Gastroesophageal sphincter (tissue), 4 donors: ENCODE measurements around the gene PPM1L. TPM values are rescaled to one million over a fixed set of nuclear protein-coding genes. Genes with fewer than 3 reads are reported as not detected.

Experiments used
- ATAC-seq: fragments of 150-250 bp; one replicate; pipeline ENCODE4 v1.9.1; 2016; ENCODE audit warnings: mild to moderate bottlenecking, moderate library complexity
- H3K27ac ChIP-seq, 4 donors: fragments of 200-600 bp; sonication (generic) in 3 of 4; 1 replicate in 3 of 4; 2 replicates in 1 of 4; pipeline ENCODE4 v1.5.1; 2016 to 2019
- H3K27me3 ChIP-seq: fragments of 200-600 bp; sonication (generic); one replicate; pipeline ENCODE4 v1.5.1; 2019
- H3K36me3 ChIP-seq, 2 donors: fragments of 200-600 bp; sonication (generic); one replicate each; pipeline ENCODE4 v1.5.1; 2019; ENCODE audit warnings: control low read depth in 1 of 2
- H3K4me1 ChIP-seq, 3 donors: fragments of 200-600 bp; sonication (generic); 1 replicate in 2 of 3; 2 replicates in 1 of 3; pipeline ENCODE4 v1.5.1; 2016 to 2019; ENCODE audit warnings: control low read depth in 2 of 3
- H3K4me3 ChIP-seq, 2 donors: fragments of 200-600 bp; sonication (generic); one replicate each; pipeline ENCODE4 v1.5.1; 2019; ENCODE audit warnings: mild to moderate bottlenecking in 1 of 2, moderate library complexity in 1 of 2
- H3K9me3 ChIP-seq, 3 donors: fragments of 200-600 bp; sonication (generic); one replicate each; pipeline ENCODE4 v1.5.1; 2017 to 2019; ENCODE audit warnings: control low read depth in 2 of 3
- EP300 ChIP-seq: sonication (generic); formaldehyde crosslinking; IDR thresholded peaks from one replicate; pipeline ENCODE4 v1.6.1; 2017; ENCODE audit warnings: antibody characterized with exemption, mild to moderate bottlenecking
- POLR2A ChIP-seq, 2 donors: fragments of 450-650 bp; IDR thresholded peaks; one replicate each; pipeline ENCODE4 v1.6.1; 2017; ENCODE audit warnings: antibody characterized with exemption in 2 of 2, mild to moderate bottlenecking in 2 of 2, moderate library complexity in 1 of 2
- POLR2AphosphoS5 ChIP-seq: sonication (generic); formaldehyde crosslinking; IDR thresholded peaks from one replicate; pipeline ENCODE4 v1.6.1; 2017; ENCODE audit warnings: antibody characterized with exemption
- WGBS, 2 donors: methylation state at CpG; one replicate each; pipeline ENCODE4 v1.1.5; 2018; ENCODE audit warnings: low coverage in 1 of 2; 5-methylcytosine and 5-hydroxymethylcytosine counted together
- total RNA-seq, 4 donors: library from RNA; depleted of rRNA; stranded (reverse); fragments of >200 nt; gene quantifications; one replicate each; pipeline ENCODE4 v1.1.0, GENCODE V29; 2016
- TF ChIP-seq, protein P1 (sequence below), 4 experiments: fragments of 200-600 bp in 2 of 4; fragments of 450-650 bp in 2 of 4; sonication (generic) in 1 of 4; IDR thresholded peaks; one replicate each; pipeline ENCODE4 v1.5.1; 2017 to 2019; ENCODE audit warnings: antibody characterized with exemption in 4 of 4, mild to moderate bottlenecking in 2 of 4, moderate library complexity in 2 of 4

Gene PPM1L
- total RNA-seq, 4 donors from 2014 or later, result 47.4 to 93.1 (median 60.6) TPM

DNA sequence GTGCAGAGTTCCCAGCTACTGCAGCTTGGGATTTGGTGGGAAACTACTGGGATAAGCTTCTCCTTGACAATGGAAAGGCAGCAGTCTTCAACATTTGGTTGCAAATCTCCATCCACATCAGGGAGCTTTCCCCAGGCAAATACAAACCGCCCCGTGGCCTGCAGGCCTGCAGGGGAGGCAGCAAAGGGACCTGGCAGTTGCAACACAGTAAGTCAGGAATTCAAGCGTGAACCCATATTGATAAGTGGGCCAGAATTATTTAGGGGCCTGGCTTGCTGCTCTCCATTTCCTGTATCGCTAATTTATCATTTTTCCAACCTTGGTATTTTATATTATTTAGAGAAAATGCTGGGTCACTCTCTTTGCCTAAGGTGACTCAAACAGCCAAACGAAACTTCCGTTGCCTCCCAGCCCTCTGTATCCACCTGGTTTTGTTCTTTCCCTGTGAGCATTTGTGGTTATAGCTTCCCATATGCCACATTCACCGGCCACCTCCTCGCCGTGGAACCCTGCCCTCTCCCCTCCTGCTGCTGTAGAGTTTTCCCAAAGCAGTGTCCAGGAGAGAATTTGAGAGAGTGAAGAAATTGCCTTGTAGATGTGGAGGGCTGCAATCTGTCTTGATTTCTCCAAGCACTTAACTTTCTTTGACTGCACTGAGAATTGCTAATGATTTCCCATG is 314.4 kb downstream of the PPM1L start:
- peaks cover 0 to 44% of the 10 kb centered on the region in 2 donors for H3K36me3 ChIP-seq

DNA sequence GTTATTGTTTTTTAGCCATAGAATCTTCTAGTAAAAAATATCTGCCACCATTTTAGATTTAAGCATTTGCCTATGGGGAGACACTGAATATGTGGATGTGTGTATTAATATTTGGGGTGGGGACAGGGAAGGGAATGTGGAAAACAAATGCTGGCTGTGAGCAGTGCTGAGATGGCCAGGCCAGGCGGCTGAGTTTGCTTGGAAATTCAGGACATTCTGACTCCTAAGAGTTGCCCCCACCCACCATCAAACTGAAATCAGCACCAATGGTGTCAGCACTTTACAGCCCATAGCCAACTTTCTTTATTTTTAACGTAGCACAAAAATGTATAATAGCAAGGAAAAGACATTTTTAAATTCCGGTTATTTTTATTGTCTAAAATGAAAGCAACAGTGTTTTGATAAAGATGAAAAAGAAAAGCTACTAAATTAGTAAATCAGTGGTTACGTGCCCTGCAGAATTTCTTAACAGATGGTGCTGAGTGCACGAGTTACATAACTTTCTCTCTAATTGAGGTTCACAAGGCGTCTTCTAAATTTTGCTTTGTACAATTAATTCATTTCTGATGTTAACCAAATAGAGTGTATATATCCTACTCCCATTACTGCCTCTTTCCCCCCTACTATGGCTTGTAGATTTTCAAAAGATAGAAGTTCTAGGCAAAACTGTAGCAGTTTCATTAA is 315.1 kb downstream of the PPM1L start:
- no peak overlapping the region for H3K4me3 ChIP-seq
- H3K36me3 ChIP-seq, result peaks cover 0 to 38% of the 10 kb centered on the region in 2 donors
- peaks cover 0 to 7% (median 0%) of the 10 kb centered on the region in 3 donors for H3K4me1 ChIP-seq
- H3K27ac ChIP-seq, result no peak overlapping the region
- no peaks in the 10 kb centered on the region for H3K27me3 ChIP-seq
- H3K9me3 ChIP-seq, result no peaks in the 10 kb centered on the region
- WGBS, 2 donors, result 63 to 77% methylated on average over 6 of the region's 6 CpGs
- TF ChIP-seq POLR2AphosphoS5, result no peak
- TF ChIP-seq, protein P1, sequence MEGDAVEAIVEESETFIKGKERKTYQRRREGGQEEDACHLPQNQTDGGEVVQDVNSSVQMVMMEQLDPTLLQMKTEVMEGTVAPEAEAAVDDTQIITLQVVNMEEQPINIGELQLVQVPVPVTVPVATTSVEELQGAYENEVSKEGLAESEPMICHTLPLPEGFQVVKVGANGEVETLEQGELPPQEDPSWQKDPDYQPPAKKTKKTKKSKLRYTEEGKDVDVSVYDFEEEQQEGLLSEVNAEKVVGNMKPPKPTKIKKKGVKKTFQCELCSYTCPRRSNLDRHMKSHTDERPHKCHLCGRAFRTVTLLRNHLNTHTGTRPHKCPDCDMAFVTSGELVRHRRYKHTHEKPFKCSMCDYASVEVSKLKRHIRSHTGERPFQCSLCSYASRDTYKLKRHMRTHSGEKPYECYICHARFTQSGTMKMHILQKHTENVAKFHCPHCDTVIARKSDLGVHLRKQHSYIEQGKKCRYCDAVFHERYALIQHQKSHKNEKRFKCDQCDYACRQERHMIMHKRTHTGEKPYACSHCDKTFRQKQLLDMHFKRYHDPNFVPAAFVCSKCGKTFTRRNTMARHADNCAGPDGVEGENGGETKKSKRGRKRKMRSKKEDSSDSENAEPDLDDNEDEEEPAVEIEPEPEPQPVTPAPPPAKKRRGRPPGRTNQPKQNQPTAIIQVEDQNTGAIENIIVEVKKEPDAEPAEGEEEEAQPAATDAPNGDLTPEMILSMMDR (IDR thresholded peaks at IDR 0.05), result no peak
- no peak for TF ChIP-seq EP300
- no peak for TF ChIP-seq POLR2A (IDR thresholded peaks at IDR 0.05)
- ATAC-seq, result no peak

More for the DNA sequence above, 314.4 kb downstream of the PPM1L start:
- Histone ChIP-seq H3K27me3 (no peaks in the 10 kb centered on the region), H3K9me3 (no peaks in the 10 kb centered on the region), H3K4me3 (no peak overlapping the region), H3K4me1 (peaks cover 0 to 7% (median 0%) of the 10 kb centered on the region in 3 donors), H3K27ac (no peak overlapping the region)
- WGBS, 2 donors, result 80 to 96% methylated on average over 3 to 7 of the region's 9 CpGs
- no peak for ATAC-seq
- TF ChIP-seq POLR2A (IDR thresholded peaks at IDR 0.05) (no peak), EP300 (no peak), POLR2AphosphoS5 (no peak)
- TF ChIP-seq, protein P1 (IDR thresholded peaks at IDR 0.05), result no peak

DNA sequence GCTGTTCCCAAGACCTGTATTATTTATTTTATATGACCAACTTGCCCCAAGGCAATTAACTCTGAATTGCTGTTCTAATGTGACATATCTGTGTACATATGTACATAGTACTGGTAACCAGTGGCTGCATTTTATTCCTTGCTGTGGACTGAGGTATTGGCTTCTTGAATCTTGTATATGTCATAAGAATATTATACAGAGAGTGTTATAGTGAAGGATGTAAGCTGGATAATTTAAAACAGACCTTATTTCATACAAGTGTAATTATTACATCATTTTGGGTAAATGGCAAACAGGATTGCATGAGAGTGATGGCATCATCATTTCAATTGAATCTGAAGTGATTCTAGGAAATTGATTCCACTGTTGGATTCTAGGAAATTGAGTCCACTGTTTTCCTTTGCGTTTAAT is 316.2 kb downstream of the PPM1L start:
- peaks cover 0 to 7% (median 0%) of the 10 kb centered on the region in 3 donors for H3K4me1 ChIP-seq
- 100% methylated on average over 1 of the region's 1 CpG for WGBS, 2 donors
- no peak overlapping the region for H3K27ac ChIP-seq
- ATAC-seq, result no peak
- TF ChIP-seq POLR2AphosphoS5 (no peak), EP300 (no peak), POLR2A (IDR thresholded peaks at IDR 0.05) (no peak)
- TF ChIP-seq, protein P1 (IDR thresholded peaks at IDR 0.05), result no peak
- no peaks in the 10 kb centered on the region for H3K9me3 ChIP-seq
- H3K36me3 ChIP-seq, result peaks cover 0 to 28% of the 10 kb centered on the region in 2 donors
- no peak overlapping the region for H3K4me3 ChIP-seq
- no peaks in the 10 kb centered on the region for H3K27me3 ChIP-seq

DNA sequence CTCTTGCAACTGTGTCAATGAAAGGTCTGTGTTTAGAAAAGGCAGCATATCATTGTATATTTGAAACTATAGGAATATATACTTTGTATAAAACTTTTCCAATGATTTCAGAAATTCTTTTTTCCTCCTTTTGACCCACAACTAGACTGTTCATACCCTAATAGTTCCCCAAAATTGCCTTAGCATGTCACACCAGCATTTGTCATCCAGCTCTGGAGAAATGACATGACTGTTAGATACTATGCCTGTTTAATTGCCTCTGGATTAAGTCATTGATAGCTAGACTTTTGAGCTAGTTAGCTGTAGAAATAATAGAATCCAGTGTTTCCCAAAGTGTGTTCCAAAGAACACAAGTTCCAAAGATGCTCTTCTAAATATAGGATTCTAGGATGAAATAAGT is 316.7 kb downstream of the PPM1L start:
- Histone ChIP-seq H3K27me3 (no peaks in the 10 kb centered on the region), H3K4me1 (peaks cover 0 to 7% (median 0%) of the 10 kb centered on the region in 3 donors), H3K27ac (no peak overlapping the region), H3K36me3 (peaks cover 0 to 24% of the 10 kb centered on the region in 2 donors), H3K9me3 (no peaks in the 10 kb centered on the region), H3K4me3 (no peak overlapping the region)
- no peak for ATAC-seq
- no peak for TF ChIP-seq EP300
- no peak for TF ChIP-seq POLR2AphosphoS5
- no peak for TF ChIP-seq POLR2A (IDR thresholded peaks at IDR 0.05)

DNA sequence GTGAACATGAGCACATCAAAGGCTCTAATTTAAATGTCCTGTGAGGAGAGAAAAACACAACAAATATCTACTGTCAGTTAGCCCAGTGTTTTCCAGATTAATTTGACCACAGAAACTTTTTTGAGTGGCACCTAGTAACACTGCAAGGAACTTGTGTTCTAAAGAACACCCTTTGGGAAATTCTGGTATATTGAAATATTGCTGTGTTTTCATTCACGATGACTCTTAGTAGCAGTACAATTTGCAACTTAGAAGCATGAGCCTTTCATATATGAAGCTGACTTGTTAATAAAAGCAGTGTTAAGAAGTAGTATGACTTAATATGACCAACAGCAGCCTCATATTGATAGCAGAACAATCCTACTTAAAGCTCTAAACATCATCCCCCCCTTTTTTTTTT is 317.1 kb downstream of the PPM1L start:
- no peak for TF ChIP-seq POLR2A (IDR thresholded peaks at IDR 0.05)
- TF ChIP-seq, protein P1 (IDR thresholded peaks at IDR 0.05), result no peak
- no peak for TF ChIP-seq POLR2AphosphoS5
- no peak for TF ChIP-seq EP300
- 82 to 93% methylated on average over 1 of the region's 1 CpG for WGBS, 2 donors
- Histone ChIP-seq H3K27ac (no peak overlapping the region), H3K4me1 (peaks cover 0 to 7% (median 0%) of the 10 kb centered on the region in 3 donors), H3K4me3 (no peak overlapping the region), H3K9me3 (no peaks in the 10 kb centered on the region), H3K27me3 (no peaks in the 10 kb centered on the region), H3K36me3 (peaks cover 0 to 23% of the 10 kb centered on the region in 2 donors)
- no peak for ATAC-seq
